HG03097 (cell line): ENCODE results near the gene PDS5A.
"Not testable (repeated sequence)": the region's sequence is repeated elsewhere in the genome, so short reads cannot be mapped to it uniquely, and the experiment has no call there.

Source experiments
- ATAC-seq: cut with Tn5 transposase; IDR thresholded peaks from one replicate; pipeline ENCODE4 v1.9.1; 2021; ENCODE audit not compliant: unreplicated experiment, low FRiP score

PDS5A gene, protein sequence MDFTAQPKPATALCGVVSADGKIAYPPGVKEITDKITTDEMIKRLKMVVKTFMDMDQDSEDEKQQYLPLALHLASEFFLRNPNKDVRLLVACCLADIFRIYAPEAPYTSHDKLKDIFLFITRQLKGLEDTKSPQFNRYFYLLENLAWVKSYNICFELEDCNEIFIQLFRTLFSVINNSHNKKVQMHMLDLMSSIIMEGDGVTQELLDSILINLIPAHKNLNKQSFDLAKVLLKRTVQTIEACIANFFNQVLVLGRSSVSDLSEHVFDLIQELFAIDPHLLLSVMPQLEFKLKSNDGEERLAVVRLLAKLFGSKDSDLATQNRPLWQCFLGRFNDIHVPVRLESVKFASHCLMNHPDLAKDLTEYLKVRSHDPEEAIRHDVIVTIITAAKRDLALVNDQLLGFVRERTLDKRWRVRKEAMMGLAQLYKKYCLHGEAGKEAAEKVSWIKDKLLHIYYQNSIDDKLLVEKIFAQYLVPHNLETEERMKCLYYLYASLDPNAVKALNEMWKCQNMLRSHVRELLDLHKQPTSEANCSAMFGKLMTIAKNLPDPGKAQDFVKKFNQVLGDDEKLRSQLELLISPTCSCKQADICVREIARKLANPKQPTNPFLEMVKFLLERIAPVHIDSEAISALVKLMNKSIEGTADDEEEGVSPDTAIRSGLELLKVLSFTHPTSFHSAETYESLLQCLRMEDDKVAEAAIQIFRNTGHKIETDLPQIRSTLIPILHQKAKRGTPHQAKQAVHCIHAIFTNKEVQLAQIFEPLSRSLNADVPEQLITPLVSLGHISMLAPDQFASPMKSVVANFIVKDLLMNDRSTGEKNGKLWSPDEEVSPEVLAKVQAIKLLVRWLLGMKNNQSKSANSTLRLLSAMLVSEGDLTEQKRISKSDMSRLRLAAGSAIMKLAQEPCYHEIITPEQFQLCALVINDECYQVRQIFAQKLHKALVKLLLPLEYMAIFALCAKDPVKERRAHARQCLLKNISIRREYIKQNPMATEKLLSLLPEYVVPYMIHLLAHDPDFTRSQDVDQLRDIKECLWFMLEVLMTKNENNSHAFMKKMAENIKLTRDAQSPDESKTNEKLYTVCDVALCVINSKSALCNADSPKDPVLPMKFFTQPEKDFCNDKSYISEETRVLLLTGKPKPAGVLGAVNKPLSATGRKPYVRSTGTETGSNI (N-terminal part only)

DNA sequence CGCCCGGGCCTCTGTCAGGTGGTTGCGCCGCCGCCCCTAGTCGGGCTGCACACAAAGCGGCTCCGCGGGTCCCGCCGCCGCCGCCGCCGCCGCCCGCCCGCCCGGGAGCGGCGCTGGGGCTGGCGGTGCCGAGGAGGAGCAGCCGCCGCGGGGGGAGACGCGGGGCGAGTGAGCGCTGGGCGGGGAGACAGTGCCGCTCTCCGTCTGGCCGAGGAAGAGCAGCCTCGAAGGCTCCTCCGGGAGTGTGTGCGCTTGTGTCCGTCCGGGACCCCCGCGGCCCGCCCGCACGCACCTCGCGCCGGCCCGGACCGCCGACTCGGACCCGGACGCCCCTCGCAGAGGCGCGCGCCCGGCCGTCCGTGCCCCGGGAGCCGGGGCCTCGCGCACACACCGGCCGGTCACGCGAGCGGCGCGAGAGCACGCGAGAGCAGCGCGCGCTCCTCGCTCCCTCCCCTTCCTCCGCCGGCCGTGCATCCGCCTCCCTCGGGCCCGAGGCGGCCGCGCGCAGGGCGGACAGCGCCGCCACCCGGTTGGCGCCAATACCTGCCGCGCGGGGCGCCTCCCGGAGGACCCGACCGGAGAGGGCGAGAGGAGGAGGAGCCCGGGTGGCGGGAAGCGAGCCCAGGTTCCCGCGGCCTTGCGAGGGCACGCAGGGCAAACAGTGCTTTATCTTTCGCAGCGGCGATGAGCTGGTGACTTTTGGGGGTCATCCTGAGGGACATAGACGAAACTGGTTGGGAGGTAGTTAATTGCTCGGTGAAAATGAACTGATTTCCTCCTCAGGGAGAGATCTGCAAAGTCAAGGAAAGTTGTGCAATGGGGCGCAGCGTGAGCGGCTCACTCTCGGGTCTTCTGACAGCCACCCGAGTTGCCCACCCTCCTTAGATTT lies at the start of gene PDS5A:
PDS5A (minus strand) TSS at position 423 of the 889 bp plus-strand sequence. CDS start 1,334 bp downstream, outside the sequence.
- peak; percentile 80 for ATAC-seq

GRCh38 chr4:40024049-40024448 lies 46.3 kb upstream of the PDS5A start:
- ATAC-seq = not testable (repeated sequence)

DNA sequence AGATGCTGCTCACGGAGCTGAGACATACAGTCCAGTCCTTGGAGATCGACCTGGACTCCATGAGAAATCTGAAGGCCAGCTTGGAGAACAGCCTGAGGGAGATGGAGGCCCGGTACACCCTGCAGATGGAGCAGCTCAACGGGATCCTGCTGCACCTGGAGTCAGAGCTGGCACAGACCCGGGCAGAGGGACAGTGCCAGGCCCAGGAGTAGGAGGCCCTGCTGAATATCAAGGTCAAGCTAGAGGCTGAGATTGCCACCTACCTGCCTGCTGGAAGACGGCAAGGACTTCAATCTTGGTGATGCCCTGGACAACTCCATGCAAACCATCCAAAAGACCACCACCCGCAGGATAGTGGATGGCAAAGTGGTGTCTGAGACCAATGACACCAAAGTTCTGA lies 43.4 kb upstream of the PDS5A start:
- ATAC-seq = not testable (repeated sequence)

GRCh38 chr4:40020221-40020620 lies 42.5 kb upstream of the PDS5A start:
- no peak for ATAC-seq

- ATAC-seq = no peak
These were observed 38.3 kb upstream of the PDS5A start for GRCh38 chr4:40016007-40016406.

DNA sequence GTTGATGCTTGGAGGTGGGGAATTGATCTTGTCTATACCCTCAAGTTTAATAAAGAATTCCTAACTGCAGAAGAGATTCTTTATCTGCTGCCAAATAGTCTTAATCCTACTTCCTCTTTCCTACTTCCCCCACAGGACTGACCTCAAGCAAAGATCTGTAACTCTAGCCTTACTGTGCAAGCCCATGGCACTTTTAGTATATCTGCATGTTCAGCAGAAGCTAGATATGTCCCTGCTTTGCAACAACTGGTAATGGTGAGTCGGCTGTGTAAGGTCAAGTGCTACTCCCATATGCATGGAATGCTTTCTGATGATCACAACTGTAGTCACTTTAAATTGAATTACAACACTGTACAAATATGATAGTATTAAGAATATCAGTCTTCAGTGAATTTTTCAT lies 26.3 kb upstream of the PDS5A start:
- ATAC-seq = no peak

DNA sequence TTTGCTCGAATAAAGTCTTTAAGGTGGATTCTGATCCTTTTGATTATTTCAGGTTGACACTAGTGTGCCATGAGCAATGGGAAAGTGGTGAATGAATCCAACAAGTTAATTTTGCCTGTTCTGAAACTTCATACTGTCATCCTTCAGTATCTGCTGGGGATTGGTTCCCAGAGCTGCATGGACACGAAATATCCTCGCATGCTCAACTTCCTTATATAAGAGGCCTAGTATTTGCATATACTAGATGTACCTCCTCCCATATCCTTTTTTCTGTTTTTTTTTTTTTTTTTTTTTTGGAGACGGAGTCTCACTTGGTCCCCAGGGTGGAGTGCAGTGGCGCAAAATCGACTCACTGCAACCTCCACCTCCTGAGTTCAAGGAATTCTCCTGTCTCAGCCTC lies 23.0 kb upstream of the PDS5A start:
- ATAC-seq = no peak

DNA sequence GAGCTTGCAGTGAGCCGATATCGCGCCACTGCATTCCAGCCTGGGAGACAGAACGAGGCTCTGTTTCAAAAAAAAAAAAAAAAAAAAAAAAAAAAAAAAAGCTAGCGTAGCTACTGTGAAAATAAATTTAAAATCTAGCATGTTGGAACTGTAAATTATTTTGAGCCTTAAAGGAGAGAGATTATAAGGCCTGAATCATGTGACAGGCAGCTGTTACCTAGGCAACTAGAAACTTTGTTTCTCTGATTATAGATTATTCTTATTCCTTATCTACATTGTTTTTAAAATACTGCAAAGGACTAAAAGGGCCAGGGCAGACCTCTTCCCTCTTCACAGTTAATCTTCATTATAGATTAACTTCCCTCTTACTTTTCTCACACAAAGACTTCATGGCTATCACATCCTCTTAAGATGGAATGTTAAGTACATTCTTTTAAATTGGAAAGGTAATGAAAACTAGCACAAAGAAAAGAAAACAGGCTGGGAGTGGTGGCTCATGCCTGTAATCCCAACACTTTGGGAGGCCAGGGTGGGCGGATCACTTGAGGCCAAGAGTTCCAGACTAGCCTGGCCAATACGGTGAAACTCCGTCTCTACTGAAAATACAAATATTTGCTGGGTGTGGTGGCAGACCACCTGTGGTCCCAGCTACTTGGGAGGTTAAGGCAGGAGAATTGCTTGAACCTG lies 21.1 kb upstream of the PDS5A start:
- no peak for ATAC-seq

DNA sequence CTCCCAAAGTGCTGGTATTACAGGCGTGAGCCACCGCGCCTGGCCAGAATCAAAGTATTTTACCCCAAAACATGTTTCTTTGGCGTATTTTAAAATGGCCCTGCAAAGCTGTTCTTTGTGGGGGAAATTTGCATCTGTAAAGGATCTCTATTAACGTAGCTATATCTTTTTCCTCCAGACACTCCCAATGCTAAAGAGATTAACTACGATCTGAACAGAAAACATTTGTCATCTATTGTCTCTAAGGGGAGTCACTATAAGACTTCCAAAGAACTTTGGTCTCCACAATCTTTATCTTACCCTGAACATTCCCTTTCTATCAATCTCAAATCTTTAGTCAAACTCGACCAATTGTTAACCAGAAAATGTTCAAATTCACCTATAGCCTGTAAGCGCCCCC lies 19.1 kb upstream of the PDS5A start:
- ATAC-seq = no peak

GRCh38 chr4:39994406-39994805 lies 16.7 kb upstream of the PDS5A start:
- no peak for ATAC-seq

DNA sequence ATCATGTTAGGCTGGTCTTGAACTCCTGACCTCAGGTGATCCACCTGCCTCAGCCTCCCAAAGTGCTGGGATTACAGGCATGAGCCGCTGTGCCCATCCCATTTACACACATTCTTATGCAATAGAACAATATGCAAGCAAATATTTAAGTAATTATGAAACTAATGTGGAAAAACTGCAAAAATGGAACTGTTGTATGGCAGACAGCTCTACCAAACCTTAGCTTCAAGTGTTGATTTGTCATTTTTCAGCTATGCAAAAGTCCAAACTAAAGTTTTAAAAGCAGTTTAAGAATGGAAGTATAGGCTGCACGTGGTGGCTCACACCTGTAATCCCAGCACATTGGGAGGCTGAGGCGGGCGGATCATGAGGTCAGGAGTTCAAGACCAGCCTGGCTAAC lies 11.7 kb upstream of the PDS5A start:
- not testable (repeated sequence) for ATAC-seq

GRCh38 chr4:39987485-39987884 lies 9.8 kb upstream of the PDS5A start:
- no peak for ATAC-seq

GRCh38 chr4:39978904-39979303 lies 1.2 kb upstream of the PDS5A start:
- ATAC-seq = no peak

DNA sequence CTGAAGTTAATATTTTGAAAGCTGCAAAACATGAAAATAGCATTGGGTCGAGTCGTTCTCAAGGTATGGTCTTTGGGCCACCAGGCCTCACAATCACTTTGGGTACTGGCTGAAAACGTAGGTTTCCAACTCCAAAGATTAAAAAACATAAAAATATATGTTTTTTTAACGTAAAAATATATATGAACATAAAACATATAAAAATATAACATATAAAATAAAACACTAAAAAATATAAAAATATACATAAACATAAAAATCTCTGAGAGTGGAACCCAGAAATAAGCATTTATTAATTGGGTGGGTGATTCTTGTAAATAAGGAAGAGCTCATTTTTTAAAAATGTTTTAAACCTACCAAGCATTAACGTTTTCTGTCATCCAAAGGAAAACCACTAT lies 666 bp upstream of the PDS5A start:
- no peak for ATAC-seq

DNA sequence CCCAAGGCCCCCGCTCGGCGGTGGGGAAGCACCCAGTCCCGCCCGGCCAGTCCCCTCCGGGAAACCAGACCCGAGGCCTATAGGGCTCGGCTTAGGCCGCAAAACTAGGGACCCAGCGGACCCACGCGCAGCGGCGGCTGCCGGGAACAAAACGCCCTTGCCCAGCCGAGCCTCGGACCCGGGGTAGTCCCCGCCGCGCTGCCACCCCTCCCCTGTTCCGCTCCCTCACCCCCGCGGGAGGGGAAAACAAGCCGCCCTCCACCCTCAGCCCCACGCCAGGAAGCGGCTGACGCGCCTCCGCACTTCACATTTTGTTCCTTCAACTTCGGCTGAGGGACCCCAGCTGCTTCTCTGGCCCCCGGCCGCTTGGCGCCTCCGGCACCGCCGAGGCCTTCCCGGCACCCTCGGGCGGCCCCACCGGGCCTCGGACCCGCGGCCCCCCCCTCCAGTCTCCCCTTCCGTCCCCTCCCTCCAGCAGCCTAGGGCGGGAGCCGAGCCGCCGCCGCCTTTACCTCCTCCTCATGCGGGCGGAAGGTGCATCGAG lies 694 bp downstream of the PDS5A start:
- peak; percentile 18 for ATAC-seq

GRCh38 chr4:39976141-39976944 lies 1.4 kb downstream of the PDS5A start:
- ATAC-seq = peak; percentile 36

DNA sequence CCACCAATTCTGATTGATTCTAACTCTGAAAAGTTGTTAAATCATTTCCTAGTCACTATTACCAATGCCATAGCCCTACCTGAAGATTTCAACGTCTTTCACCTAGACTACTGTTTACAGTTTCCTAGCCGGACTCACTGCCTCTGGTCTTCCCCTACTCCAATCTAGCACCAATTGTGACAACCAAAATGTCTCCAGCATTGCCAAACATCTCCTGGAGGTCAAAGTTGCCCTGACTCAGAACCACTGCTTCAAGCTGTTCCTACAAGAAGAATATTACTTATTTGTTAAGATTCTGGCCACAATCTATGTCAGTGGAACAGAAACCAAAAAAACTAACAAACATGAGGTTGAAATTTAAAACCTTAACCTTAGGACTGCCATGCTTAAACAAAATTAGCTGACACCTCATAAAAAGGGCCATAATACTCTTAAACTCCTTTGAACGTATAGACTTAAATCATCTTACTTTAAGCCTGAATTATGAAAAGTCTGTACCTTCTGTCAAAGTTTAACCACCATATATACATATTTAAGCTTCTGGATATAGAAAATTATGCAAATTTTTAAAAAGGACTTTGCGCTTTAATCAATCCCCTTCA lies 2.1 kb downstream of the PDS5A start:
- ATAC-seq = no peak

DNA sequence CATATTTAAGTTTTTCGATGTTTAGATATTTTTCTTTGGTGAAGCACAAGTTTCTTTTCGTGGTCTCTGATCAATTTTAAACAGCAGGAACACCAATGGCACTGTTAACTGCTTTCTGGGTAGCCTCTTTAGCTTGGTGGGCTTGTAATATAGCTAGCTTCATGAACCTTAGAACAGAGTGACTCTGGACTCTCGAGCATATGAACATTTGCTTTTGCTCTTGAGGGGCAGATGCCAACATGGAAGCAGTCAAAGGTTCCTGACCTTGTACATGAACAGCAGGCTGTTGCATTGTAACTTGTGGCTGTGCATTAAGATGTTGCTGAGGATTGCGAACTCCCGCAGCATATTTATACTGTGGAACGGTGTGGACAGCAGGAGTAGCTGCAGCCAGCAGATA lies 4.7 kb downstream of the PDS5A start:
- not testable (repeated sequence) for ATAC-seq
